RWPE2 (cell line): ENCODE data around the gene ZBED4.

Experiments used
- ATAC-seq: fragments of 200-7000 bp; cut with Tn5 transposase; 3 replicates; pipeline ENCODE4 v1.9.1; 2021; ENCODE audit warnings: low read depth
- DNase-seq: peaks from one replicate; pipeline ENCODE4 v3.0.0-alpha.2; 2020; ENCODE audit warnings: low spot score
- H3K27ac ChIP-seq: fragments of 450-650 bp; 2 replicates; pipeline ENCODE4 v1.5.1; 2017; ENCODE audit warnings: mild to moderate bottlenecking; ENCODE audit not compliant: poor library complexity, severe bottlenecking
- H3K27me3 ChIP-seq: fragments of 250-450 bp; sonication (Bioruptor Pico); 2 replicates; pipeline ENCODE4 v1.5.1; 2021; ENCODE audit warnings: mild to moderate bottlenecking, moderate library complexity; ENCODE audit not compliant: insufficient read depth, poor library complexity, severe bottlenecking
- H3K36me3 ChIP-seq: fragments of 250-450 bp; sonication (Bioruptor Pico); 2 replicates; pipeline ENCODE4 v1.5.1; 2020; ENCODE audit warnings: low read depth, mild to moderate bottlenecking, moderate library complexity
- H3K4me1 ChIP-seq: fragments of 250-450 bp; sonication (Bioruptor Pico); 2 replicates; pipeline ENCODE4 v1.5.1; 2021; ENCODE audit warnings: mild to moderate bottlenecking, moderate library complexity; ENCODE audit not compliant: insufficient read depth, poor library complexity, severe bottlenecking
- H3K4me3 ChIP-seq: fragments of 250-450 bp; sonication (Bioruptor Pico); 2 replicates; pipeline ENCODE4 v1.5.1; 2021; ENCODE audit warnings: mild to moderate bottlenecking, moderate library complexity; ENCODE audit not compliant: severe bottlenecking
- H3K9me3 ChIP-seq: fragments of 250-450 bp; sonication (Bioruptor Pico); 2 replicates; pipeline ENCODE4 v1.5.1; 2021; ENCODE audit warnings: mild to moderate bottlenecking, moderate library complexity; ENCODE audit not compliant: severe bottlenecking
- TF ChIP-seq, protein P1 (sequence below): fragments of 450-650 bp; IDR thresholded peaks from one replicate; pipeline ENCODE4 v1.5.1; 2017; ENCODE audit warnings: mild to moderate bottlenecking, moderate library complexity; ENCODE audit not compliant: poor library complexity, severe bottlenecking

ZBED4 gene

DNA sequence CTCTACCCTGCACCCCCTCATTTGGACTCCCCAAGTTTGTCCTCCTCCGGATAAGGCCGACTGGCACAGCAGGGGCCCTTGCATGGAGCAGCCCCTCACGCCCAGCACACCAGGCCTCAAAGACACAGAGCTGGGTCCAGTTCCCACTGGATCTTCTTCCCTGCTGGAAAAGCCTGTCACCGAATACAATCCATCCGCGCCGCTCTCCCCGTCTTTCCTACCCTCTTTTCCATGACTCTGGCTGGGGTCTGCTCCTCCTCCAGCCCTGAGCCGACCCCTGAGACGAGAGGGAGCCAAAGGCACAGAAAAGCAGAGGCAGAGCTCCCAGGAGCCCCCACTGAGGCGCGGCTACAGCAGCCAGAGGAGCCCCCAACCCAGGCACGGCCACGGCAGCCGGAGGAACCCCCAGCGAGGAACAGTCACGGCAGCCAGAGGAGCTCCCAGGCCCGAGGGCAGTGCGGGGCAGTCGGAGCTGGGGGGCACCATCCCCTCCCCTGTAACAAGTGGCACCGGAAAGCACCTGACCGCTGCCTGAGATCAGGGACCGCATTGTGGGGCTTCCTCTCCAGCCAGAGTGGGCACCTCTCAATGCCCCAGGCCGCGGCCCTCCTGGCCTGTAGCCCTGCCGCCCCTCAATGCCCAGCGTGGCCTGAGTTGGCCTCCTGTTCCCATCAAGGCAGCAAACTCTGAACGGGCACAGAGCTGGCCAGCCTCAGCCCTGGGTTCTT lies 52.6 kb downstream of the ZBED4 start:
- peak; percentile 45 for DNase-seq
- peaks cover 58% of the 10 kb centered on the region for H3K36me3 ChIP-seq
- no peak for ATAC-seq

DNA sequence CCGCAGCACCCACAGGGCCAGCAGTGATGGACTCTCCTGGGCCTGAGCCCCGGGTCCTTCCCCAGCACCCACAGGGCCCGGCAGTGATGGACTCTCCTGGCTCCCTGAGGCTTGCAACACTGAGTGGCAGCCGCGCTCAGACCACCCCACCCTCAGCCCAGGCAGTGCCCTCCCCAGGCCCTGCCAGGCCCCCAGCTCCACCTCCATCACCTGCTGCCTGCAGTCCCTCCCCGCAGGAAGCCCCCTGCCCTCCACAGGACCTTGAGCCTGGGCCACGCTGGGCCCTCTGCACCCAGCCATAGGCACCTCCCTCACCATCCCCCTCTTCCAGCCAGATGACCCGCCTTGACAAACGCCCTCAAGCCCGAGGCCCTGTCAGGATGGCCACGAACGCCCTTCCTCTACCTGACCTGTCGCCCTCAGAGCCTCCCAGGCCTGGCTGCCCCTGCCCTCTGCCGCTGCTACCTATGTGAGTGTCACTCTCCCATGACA lies 53.2 kb downstream of the ZBED4 start:
- TF ChIP-seq, protein P1, sequence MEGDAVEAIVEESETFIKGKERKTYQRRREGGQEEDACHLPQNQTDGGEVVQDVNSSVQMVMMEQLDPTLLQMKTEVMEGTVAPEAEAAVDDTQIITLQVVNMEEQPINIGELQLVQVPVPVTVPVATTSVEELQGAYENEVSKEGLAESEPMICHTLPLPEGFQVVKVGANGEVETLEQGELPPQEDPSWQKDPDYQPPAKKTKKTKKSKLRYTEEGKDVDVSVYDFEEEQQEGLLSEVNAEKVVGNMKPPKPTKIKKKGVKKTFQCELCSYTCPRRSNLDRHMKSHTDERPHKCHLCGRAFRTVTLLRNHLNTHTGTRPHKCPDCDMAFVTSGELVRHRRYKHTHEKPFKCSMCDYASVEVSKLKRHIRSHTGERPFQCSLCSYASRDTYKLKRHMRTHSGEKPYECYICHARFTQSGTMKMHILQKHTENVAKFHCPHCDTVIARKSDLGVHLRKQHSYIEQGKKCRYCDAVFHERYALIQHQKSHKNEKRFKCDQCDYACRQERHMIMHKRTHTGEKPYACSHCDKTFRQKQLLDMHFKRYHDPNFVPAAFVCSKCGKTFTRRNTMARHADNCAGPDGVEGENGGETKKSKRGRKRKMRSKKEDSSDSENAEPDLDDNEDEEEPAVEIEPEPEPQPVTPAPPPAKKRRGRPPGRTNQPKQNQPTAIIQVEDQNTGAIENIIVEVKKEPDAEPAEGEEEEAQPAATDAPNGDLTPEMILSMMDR = no peak
- no peaks in the 10 kb centered on the region for H3K9me3 ChIP-seq

More for the DNA sequence above, 52.6 kb downstream of the ZBED4 start:
- Histone ChIP-seq H3K4me3 (no peak overlapping the region), H3K27me3 (no peaks in the 10 kb centered on the region), H3K9me3 (no peaks in the 10 kb centered on the region), H3K4me1 (no peaks in the 10 kb centered on the region), H3K27ac (no peak overlapping the region)
- TF ChIP-seq, protein P1 = no peak

DNA sequence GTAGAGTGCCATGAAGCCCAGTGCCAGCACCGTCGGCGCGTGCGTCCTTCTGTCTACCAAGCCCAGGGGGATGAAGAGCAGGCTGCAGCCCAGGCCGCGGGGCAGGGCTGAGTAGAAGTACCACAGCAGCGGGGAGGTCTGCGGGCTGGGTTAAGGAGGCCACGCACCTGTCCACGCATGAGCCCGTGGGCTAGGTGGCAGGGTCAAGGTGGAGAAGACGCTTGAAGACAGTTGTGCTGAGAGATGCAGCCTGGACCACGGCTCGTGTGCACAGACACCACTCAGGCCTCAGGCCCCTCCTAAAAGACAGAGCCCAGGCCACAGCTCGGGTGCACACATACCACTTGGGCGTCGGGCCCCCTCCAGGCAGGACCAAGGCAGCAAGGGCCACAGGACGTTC lies 54.2 kb downstream of the ZBED4 start:
- DNase-seq = no peak

More for the DNA sequence above, 53.2 kb downstream of the ZBED4 start:
- Histone ChIP-seq H3K36me3 (peaks cover 62% of the 10 kb centered on the region), H3K27ac (no peak overlapping the region), H3K27me3 (no peaks in the 10 kb centered on the region), H3K4me3 (no peak overlapping the region), H3K4me1 (no peaks in the 10 kb centered on the region)
- DNase-seq (peak; percentile 59), ATAC-seq (no peak; the same call in 2 of the 3 replicates)

DNA sequence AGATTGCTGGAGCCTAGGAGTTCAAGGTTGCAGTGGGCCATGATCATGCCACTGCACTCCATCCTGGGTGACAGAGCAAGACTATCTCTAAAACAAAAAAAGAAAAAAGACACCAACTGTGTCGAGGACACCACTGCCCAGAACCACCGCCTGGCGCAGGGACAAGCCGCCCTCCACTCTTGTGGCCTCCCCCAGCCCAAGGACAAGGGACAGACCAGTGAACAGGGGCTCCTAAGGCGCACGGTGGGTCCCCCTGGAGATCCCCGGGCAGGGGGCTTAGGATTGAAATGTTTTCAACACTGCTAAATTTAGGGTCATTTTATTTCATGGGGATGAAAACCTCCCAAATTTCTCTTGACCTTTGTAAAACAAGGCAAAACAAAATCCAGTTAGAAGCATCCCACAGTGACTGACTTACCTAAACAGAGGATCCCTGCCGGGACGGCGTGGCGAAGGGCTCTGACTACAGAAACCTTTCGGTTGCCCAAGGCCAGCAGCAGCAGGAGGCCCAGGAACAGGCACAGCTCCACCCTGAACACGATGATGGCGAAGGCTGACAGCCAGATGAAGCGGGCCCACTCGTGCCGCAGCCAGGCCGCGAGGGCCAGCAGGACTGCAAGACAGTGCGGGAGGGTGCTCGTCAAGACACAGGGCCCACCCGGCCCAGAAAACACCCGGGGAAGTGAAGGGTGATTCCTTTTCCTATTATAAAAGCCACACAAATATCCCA lies 56.0 kb downstream of the ZBED4 start:
- Histone ChIP-seq H3K4me3 (no peak overlapping the region), H3K4me1 (no peaks in the 10 kb centered on the region), H3K27me3 (no peaks in the 10 kb centered on the region), H3K9me3 (no peaks in the 10 kb centered on the region), H3K27ac (no peak overlapping the region), H3K36me3 (peaks cover 70% of the 10 kb centered on the region)
- TF ChIP-seq, protein P1 = no peak
- DNase-seq (no peak), ATAC-seq (no peak)

More for the DNA sequence above, 54.2 kb downstream of the ZBED4 start:
- Histone ChIP-seq H3K36me3 (peaks cover 71% of the 10 kb centered on the region), H3K27me3 (no peaks in the 10 kb centered on the region), H3K27ac (no peak overlapping the region), H3K9me3 (no peaks in the 10 kb centered on the region), H3K4me3 (no peak overlapping the region), H3K4me1 (no peaks in the 10 kb centered on the region)
- no peak for ATAC-seq
- TF ChIP-seq, protein P1 = no peak
